Upper lobe of right lung (tissue), 1 donor: Measurements from ENCODE around the gene MORN3. TPM values are rescaled to one million over a fixed set of nuclear protein-coding genes. Genes with fewer than 3 reads are reported as not detected.

Source experiments
- ATAC-seq: fragments of 200-7000 bp; cut with Tn5 transposase; one replicate; pipeline ENCODE4 v1.9.1; 2020; ENCODE audit warnings: mild to moderate bottlenecking, moderate library complexity
- DNase-seq: peaks from one replicate; pipeline ENCODE4 v3.0.0-alpha.2; 2020
- H3K27ac ChIP-seq: fragments of 200-600 bp; one replicate; pipeline ENCODE4 v1.8.0; 2022
- H3K27me3 ChIP-seq: fragments of 200-600 bp; one replicate; pipeline ENCODE4 v1.8.0; 2022; ENCODE audit warnings: mild to moderate bottlenecking
- H3K36me3 ChIP-seq: fragments of 200-600 bp; one replicate; pipeline ENCODE4 v1.8.0; 2022
- H3K4me1 ChIP-seq: fragments of 200-600 bp; one replicate; pipeline ENCODE4 v1.8.0; 2022
- H3K4me3 ChIP-seq: fragments of 200-600 bp; one replicate; pipeline ENCODE4 v1.8.0; 2022; ENCODE audit warnings: mild to moderate bottlenecking
- H3K9me3 ChIP-seq: fragments of 200-600 bp; one replicate; pipeline ENCODE4 v1.8.0; 2022
- CTCF ChIP-seq: fragments of 200-600 bp; IDR thresholded peaks from one replicate; pipeline ENCODE4 v1.8.0; 2022; ENCODE audit warnings: antibody characterized with exemption
- intact Hi-C: fragments of 100-400 bp; cut with DNase I; formaldehyde crosslinking; loops from one replicate; pipeline ENCODE4 v1.11.0; 2022
- total RNA-seq: library from RNA; stranded (reverse); fragmentation: NEBNext Ultra II Directional; extraction: Animal tissue kit (Norgen Biotek cat#: 25700); gene quantifications from one replicate; pipeline ENCODE4 v1.2.1, GENCODE V29; 2021
- donor health status: DM: no; HTN: yes; CAD: no; lungs with severe emphysema.

The MORN3 gene
- total RNA-seq, 1 donor from 2014 or later, result 0.67 TPM

- no peak overlapping the region for H3K27ac ChIP-seq
- ATAC-seq, result peak; percentile 53
- no peak for DNase-seq
- no peaks in the 10 kb centered on the region for H3K27me3 ChIP-seq
- peaks cover 7% of the 10 kb centered on the region for H3K4me1 ChIP-seq
- no peak for TF ChIP-seq CTCF
- H3K4me3 ChIP-seq, result no peak overlapping the region
- intact Hi-C loops, result no loop called here
- H3K36me3 ChIP-seq, result no peaks in the 10 kb centered on the region
- no peaks in the 10 kb centered on the region for H3K9me3 ChIP-seq
Observed at GRCh38 chr12:121649819-121650353, 19.6 kb downstream of the MORN3 start.

GRCh38 chr12:121649322-121649721 is 20.1 kb downstream of the MORN3 start:
- Histone ChIP-seq H3K9me3 (no peaks in the 10 kb centered on the region), H3K27ac (no peak overlapping the region), H3K27me3 (no peaks in the 10 kb centered on the region), H3K36me3 (no peaks in the 10 kb centered on the region), H3K4me3 (no peak overlapping the region), H3K4me1 (peaks cover 7% of the 10 kb centered on the region)
- intact Hi-C loops, result no loop called here
- no peak for TF ChIP-seq CTCF
- DNase-seq (no peak), ATAC-seq (no peak)

- Histone ChIP-seq H3K4me3 (no peak overlapping the region), H3K9me3 (no peaks in the 10 kb centered on the region), H3K4me1 (peaks cover 7% of the 10 kb centered on the region), H3K27ac (no peak overlapping the region), H3K27me3 (no peaks in the 10 kb centered on the region), H3K36me3 (no peaks in the 10 kb centered on the region)
- intact Hi-C loops, result no loop called here
- peak; percentile 74 for ATAC-seq
- TF ChIP-seq CTCF, result no peak
- no peak for DNase-seq
Observed at GRCh38 chr12:121648458-121649028, 20.9 kb downstream of the MORN3 start.

GRCh38 chr12:121641343-121641630 is 28.2 kb downstream of the MORN3 start:
- Histone ChIP-seq H3K36me3 (peaks cover 12% of the 10 kb centered on the region), H3K4me1 (peaks cover 13% of the 10 kb centered on the region), H3K27me3 (no peaks in the 10 kb centered on the region), H3K9me3 (no peaks in the 10 kb centered on the region), H3K4me3 (no peak overlapping the region), H3K27ac (no peak overlapping the region)
- no peak for DNase-seq
- no peak for TF ChIP-seq CTCF
- no peak for ATAC-seq
- intact Hi-C loops, result no loop called here

GRCh38 chr12:121638298-121639202 is 30.9 kb downstream of the MORN3 start:
- ATAC-seq, result no peak
- Histone ChIP-seq H3K4me3 (no peak overlapping the region), H3K36me3 (peaks cover 12% of the 10 kb centered on the region), H3K27me3 (no peaks in the 10 kb centered on the region), H3K4me1 (peaks cover 13% of the 10 kb centered on the region), H3K9me3 (no peaks in the 10 kb centered on the region), H3K27ac (no peak overlapping the region)
- no peak for DNase-seq
- no peak for TF ChIP-seq CTCF
- intact Hi-C loops, result no loop called here
